ENCODE results near the gene RTF2. TPM values are rescaled to one million over a fixed set of nuclear protein-coding genes. Genes with fewer than 3 reads are reported as not detected.
"Not testable (repeated sequence)": the region's sequence is repeated elsewhere in the genome, so short reads cannot be mapped to it uniquely, and the experiment has no call there.

RTF2 gene
- polyA plus RNA-seq, 1 donor: 84.7 TPM

- Histone ChIP-seq H3K27ac (ENCODE audit: low read length) (no peak overlapping the region), H3K36me3 (ENCODE audit: control insufficient read depth, insufficient read depth, low read length) (peaks cover 64% of the 10 kb centered on the region), H3K9me3 (ENCODE audit: control insufficient read depth, low read depth, low read length) (peaks cover 13% of the 10 kb centered on the region), H3K27me3 (ENCODE audit: control insufficient read depth, insufficient read depth, low read length) (no peaks in the 10 kb centered on the region), H3K4me3 (ENCODE audit: low read length) (no peak overlapping the region), H3K4me1 (ENCODE audit: control insufficient read depth, insufficient read depth, low read length) (no peaks in the 10 kb centered on the region)
- no peak for DNase-seq
- no CpG with 5 or more reads among the region's 5 CpGs for WGBS (ENCODE audit: insufficient coverage, low lambda C conversion rate)
Measured at GRCh38 chr20:56516631-56517030, 48.2 kb downstream of the RTF2 start.

DNA sequence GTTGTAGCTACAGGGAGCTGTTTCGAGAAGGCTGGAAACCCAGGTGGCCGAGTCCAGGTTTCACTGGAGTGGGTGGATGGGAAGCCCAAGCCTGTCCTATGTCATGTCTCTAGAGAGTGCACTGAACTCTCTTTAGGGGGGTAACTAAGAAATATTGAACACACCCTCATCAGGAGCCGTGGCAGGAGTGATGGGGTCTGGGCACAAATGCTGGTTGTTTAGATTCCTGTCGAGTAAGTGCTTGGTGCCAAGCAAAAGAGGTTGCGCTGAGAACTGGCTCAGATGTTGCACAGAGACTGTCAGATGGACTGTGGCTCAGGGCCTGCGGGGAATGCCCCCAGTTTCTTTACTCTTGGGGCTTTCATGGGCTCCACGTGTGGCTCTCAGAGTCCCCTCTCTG lies 48.8 kb downstream of the RTF2 start:
- peaks cover 13% of the 10 kb centered on the region for H3K9me3 ChIP-seq (ENCODE audit: control insufficient read depth, low read depth, low read length)
- H3K4me1 ChIP-seq (ENCODE audit: control insufficient read depth, insufficient read depth, low read length): no peaks in the 10 kb centered on the region
- H3K27ac ChIP-seq (ENCODE audit: low read length): no peak overlapping the region
- peaks cover 63% of the 10 kb centered on the region for H3K36me3 ChIP-seq (ENCODE audit: control insufficient read depth, insufficient read depth, low read length)
- H3K4me3 ChIP-seq (ENCODE audit: low read length): no peak overlapping the region
- H3K27me3 ChIP-seq (ENCODE audit: control insufficient read depth, insufficient read depth, low read length): no peaks in the 10 kb centered on the region
- no peak for DNase-seq
- WGBS (ENCODE audit: insufficient coverage, low lambda C conversion rate): no CpG with 5 or more reads among the region's 7 CpGs

GRCh38 chr20:56517641-56518040 lies 49.2 kb downstream of the RTF2 start:
- no peak for DNase-seq
- WGBS (ENCODE audit: insufficient coverage, low lambda C conversion rate): no CpG with 5 or more reads among the region's 8 CpGs
- H3K9me3 ChIP-seq (ENCODE audit: control insufficient read depth, low read depth, low read length): peaks cover 13% of the 10 kb centered on the region
- H3K27ac ChIP-seq (ENCODE audit: low read length): no peak overlapping the region
- H3K36me3 ChIP-seq (ENCODE audit: control insufficient read depth, insufficient read depth, low read length): peaks cover 59% of the 10 kb centered on the region
- no peaks in the 10 kb centered on the region for H3K27me3 ChIP-seq (ENCODE audit: control insufficient read depth, insufficient read depth, low read length)
- H3K4me3 ChIP-seq (ENCODE audit: low read length): no peak overlapping the region
- no peaks in the 10 kb centered on the region for H3K4me1 ChIP-seq (ENCODE audit: control insufficient read depth, insufficient read depth, low read length)

GRCh38 chr20:56518126-56518525 lies 49.7 kb downstream of the RTF2 start:
- no CpG with 5 or more reads among the region's 14 CpGs for WGBS (ENCODE audit: insufficient coverage, low lambda C conversion rate)
- Histone ChIP-seq H3K4me3 (ENCODE audit: low read length) (no peak overlapping the region), H3K9me3 (ENCODE audit: control insufficient read depth, low read depth, low read length) (peaks cover 13% of the 10 kb centered on the region), H3K27ac (ENCODE audit: low read length) (no peak overlapping the region), H3K36me3 (ENCODE audit: control insufficient read depth, insufficient read depth, low read length) (peaks cover 55% of the 10 kb centered on the region), H3K27me3 (ENCODE audit: control insufficient read depth, insufficient read depth, low read length) (no peaks in the 10 kb centered on the region), H3K4me1 (ENCODE audit: control insufficient read depth, insufficient read depth, low read length) (no peaks in the 10 kb centered on the region)
- no peak for DNase-seq

- Histone ChIP-seq H3K9me3 (ENCODE audit: control insufficient read depth, low read depth, low read length) (peaks cover 13% of the 10 kb centered on the region), H3K27me3 (ENCODE audit: control insufficient read depth, insufficient read depth, low read length) (no peaks in the 10 kb centered on the region), H3K4me1 (ENCODE audit: control insufficient read depth, insufficient read depth, low read length) (no peaks in the 10 kb centered on the region), H3K36me3 (ENCODE audit: control insufficient read depth, insufficient read depth, low read length) (peaks cover 48% of the 10 kb centered on the region), H3K4me3 (ENCODE audit: low read length) (no peak overlapping the region), H3K27ac (ENCODE audit: low read length) (no peak overlapping the region)
- DNase-seq: no peak
- WGBS (ENCODE audit: insufficient coverage, low lambda C conversion rate): 100% methylated on average over 1 of the region's 10 CpGs
Measured at GRCh38 chr20:56518721-56519398, 50.4 kb downstream of the RTF2 start.

DNA sequence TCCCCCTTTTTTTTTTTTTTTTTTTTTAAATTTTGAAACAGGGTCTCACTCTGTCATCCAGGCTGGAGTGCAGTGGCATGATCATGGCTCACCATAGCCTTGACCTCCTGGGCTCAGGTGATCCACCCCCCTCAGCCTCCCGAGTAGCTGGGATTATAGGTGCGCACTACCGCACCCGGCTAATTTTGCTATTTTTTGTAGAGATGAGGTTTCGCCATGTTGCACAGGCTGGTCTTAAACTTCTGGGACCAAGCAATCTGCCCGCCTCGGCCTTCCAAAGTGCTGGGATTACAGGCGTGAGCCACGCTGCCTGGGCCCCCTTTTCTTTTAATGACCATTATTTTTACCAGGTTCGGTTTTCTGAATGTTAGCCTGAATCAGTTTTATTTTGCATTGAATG lies 51.1 kb downstream of the RTF2 start:
- Histone ChIP-seq H3K9me3 (ENCODE audit: control insufficient read depth, low read depth, low read length) (peaks cover 13% of the 10 kb centered on the region), H3K36me3 (ENCODE audit: control insufficient read depth, insufficient read depth, low read length) (peaks cover 43% of the 10 kb centered on the region), H3K4me3 (ENCODE audit: low read length) (no peak overlapping the region), H3K27me3 (ENCODE audit: control insufficient read depth, insufficient read depth, low read length) (no peaks in the 10 kb centered on the region), H3K4me1 (ENCODE audit: control insufficient read depth, insufficient read depth, low read length) (no peaks in the 10 kb centered on the region), H3K27ac (ENCODE audit: low read length) (no peak overlapping the region)
- DNase-seq: no peak
- WGBS (ENCODE audit: insufficient coverage, low lambda C conversion rate): 100% methylated on average over 3 of the region's 10 CpGs

DNA sequence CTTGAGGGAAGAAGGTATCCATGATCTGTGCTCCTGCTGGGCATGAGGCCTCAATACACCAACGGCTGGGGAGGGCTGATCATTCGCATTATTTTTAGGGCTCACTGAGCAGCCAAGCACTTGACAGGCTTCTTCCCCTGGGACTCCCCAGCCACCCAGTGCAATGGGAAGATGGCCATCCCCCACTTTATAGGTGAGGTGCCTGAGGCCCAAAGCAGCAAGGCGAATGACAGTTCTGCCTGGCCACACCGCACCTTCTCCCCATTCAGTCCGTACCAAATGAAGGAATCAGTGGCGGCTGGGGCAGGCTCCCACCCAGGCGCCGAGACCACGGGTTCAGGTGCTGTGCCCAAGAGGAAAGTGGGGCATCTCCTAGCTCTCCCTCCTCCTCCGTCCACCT lies 51.8 kb downstream of the RTF2 start:
- H3K4me1 ChIP-seq (ENCODE audit: control insufficient read depth, insufficient read depth, low read length): no peaks in the 10 kb centered on the region
- WGBS (ENCODE audit: insufficient coverage, low lambda C conversion rate): no CpG with 5 or more reads among the region's 10 CpGs
- no peak overlapping the region for H3K4me3 ChIP-seq (ENCODE audit: low read length)
- no peak for DNase-seq
- no peak overlapping the region for H3K27ac ChIP-seq (ENCODE audit: low read length)
- H3K9me3 ChIP-seq (ENCODE audit: control insufficient read depth, low read depth, low read length): peaks cover 13% of the 10 kb centered on the region
- H3K36me3 ChIP-seq (ENCODE audit: control insufficient read depth, insufficient read depth, low read length): peaks cover 43% of the 10 kb centered on the region
- H3K27me3 ChIP-seq (ENCODE audit: control insufficient read depth, insufficient read depth, low read length): no peaks in the 10 kb centered on the region

GRCh38 chr20:56520746-56521354 lies 52.4 kb downstream of the RTF2 start:
- Histone ChIP-seq H3K36me3 (ENCODE audit: control insufficient read depth, insufficient read depth, low read length) (peaks cover 43% of the 10 kb centered on the region), H3K9me3 (ENCODE audit: control insufficient read depth, low read depth, low read length) (peaks cover 13% of the 10 kb centered on the region)
- no CpG with 5 or more reads among the region's 13 CpGs for WGBS (ENCODE audit: insufficient coverage, low lambda C conversion rate)
- not testable (repeated sequence) for H3K4me1 ChIP-seq (ENCODE audit: control insufficient read depth, insufficient read depth, low read length); H3K27ac ChIP-seq (ENCODE audit: low read length); DNase-seq; H3K27me3 ChIP-seq (ENCODE audit: control insufficient read depth, insufficient read depth, low read length); H3K4me3 ChIP-seq (ENCODE audit: low read length)

DNA sequence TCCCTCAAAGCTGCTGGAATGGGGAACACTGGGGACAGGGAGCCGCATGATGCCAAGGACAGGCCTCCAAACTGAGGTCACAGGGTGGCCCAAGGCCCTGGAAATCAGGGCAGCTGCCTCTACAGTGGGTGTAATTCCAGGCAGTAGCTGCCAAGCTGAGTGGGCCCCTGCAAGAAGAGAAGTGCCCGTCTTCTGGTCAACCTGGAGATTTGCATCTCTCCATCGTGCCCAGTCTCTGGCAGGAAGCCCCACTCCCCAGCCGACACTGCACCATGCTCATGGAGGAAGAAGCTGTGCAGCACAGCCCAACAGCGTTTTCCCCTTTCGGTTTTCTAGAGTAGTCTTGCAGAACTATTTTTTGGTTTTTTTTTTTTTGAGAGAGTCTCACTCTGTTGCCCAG lies 53.9 kb downstream of the RTF2 start:
- Histone ChIP-seq H3K4me3 (ENCODE audit: low read length) (no peak overlapping the region), H3K9me3 (ENCODE audit: control insufficient read depth, low read depth, low read length) (peaks cover 13% of the 10 kb centered on the region), H3K27ac (ENCODE audit: low read length) (no peak overlapping the region), H3K36me3 (ENCODE audit: control insufficient read depth, insufficient read depth, low read length) (peaks cover 33% of the 10 kb centered on the region), H3K4me1 (ENCODE audit: control insufficient read depth, insufficient read depth, low read length) (no peaks in the 10 kb centered on the region), H3K27me3 (ENCODE audit: control insufficient read depth, insufficient read depth, low read length) (no peaks in the 10 kb centered on the region)
- DNase-seq: no peak
- no CpG with 5 or more reads among the region's 6 CpGs for WGBS (ENCODE audit: insufficient coverage, low lambda C conversion rate)

GRCh38 chr20:56524444-56524843 lies 56.0 kb downstream of the RTF2 start, which contains the start of gene FAM209A:
FAM209A (plus strand) TSS chr20:56524744; CDS start chr20:56524809, 65 bp downstream.
- H3K9me3 ChIP-seq (ENCODE audit: control insufficient read depth, low read depth, low read length): peaks cover 12% of the 10 kb centered on the region
- DNase-seq; H3K27ac ChIP-seq (ENCODE audit: low read length); H3K4me1 ChIP-seq (ENCODE audit: control insufficient read depth, insufficient read depth, low read length); H3K4me3 ChIP-seq (ENCODE audit: low read length); H3K27me3 ChIP-seq (ENCODE audit: control insufficient read depth, insufficient read depth, low read length): not testable (repeated sequence)
- peaks cover 12% of the 10 kb centered on the region for H3K36me3 ChIP-seq (ENCODE audit: control insufficient read depth, insufficient read depth, low read length)
- whole genome bisulfite sequencing (ENCODE audit: insufficient coverage, low lambda C conversion rate): no CpG with 5 or more reads among the region's 7 CpGs

DNA sequence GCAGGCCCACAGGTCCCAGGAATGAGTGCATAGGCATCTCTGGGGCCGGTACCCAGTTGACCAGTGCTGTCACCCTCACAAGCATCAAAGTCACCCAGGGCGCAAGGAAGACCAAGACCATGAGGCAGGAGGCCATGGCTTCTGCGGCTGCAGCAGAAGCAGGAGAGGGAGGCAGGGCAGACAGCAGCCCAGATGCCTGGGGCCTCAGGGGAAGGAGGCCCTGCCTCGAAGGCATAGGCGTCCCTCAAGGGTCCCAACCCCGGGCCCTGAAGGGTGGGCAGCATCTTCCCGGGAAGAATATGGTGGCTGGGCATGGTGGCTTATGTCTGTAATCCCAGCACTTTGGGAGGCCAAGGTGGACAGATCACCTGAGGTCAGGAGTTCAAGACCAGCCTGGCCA lies 59.1 kb downstream of the RTF2 start:
- Histone ChIP-seq H3K27ac (ENCODE audit: low read length) (no peak overlapping the region), H3K9me3 (ENCODE audit: control insufficient read depth, low read depth, low read length) (no peaks in the 10 kb centered on the region), H3K36me3 (ENCODE audit: control insufficient read depth, insufficient read depth, low read length) (no peaks in the 10 kb centered on the region), H3K27me3 (ENCODE audit: control insufficient read depth, insufficient read depth, low read length) (no peaks in the 10 kb centered on the region), H3K4me3 (ENCODE audit: low read length) (no peak overlapping the region), H3K4me1 (ENCODE audit: control insufficient read depth, insufficient read depth, low read length) (no peaks in the 10 kb centered on the region)
- WGBS (ENCODE audit: insufficient coverage, low lambda C conversion rate): no CpG with 5 or more reads among the region's 7 CpGs
- no peak for DNase-seq

Measured in large intestine (tissue), 3 donors.